ENCODE data around the gene FARP2. TPM values are rescaled to one million over a fixed set of nuclear protein-coding genes. Genes with fewer than 3 reads are reported as not detected.

Gene FARP2
- total RNA-seq, 1 experiment from 2014 or later, result 17.0 TPM

- DNase-seq (ENCODE audit: low read depth), result no peak
Measured at GRCh38 chr2:241530571-241530970, 174.5 kb downstream of the FARP2 start.

GRCh38 chr2:241531161-241531722 is 175.2 kb downstream of the FARP2 start:
- DNase-seq (ENCODE audit: low read depth), result no peak

- no peak for DNase-seq (ENCODE audit: low read depth)
Measured at GRCh38 chr2:241532168-241532567, 176.1 kb downstream of the FARP2 start.

GRCh38 chr2:241532733-241533601 is 176.9 kb downstream of the FARP2 start:
- no peak for DNase-seq (ENCODE audit: low read depth)

- DNase-seq (ENCODE audit: low read depth), result no peak
Measured at GRCh38 chr2:241534293-241534692, 178.2 kb downstream of the FARP2 start.

- no peak for DNase-seq (ENCODE audit: low read depth)
Measured at GRCh38 chr2:241534701-241535375, 178.8 kb downstream of the FARP2 start.

- DNase-seq (ENCODE audit: low read depth), result no peak
Measured at GRCh38 chr2:241535871-241536655, 180.0 kb downstream of the FARP2 start.

- no peak for DNase-seq (ENCODE audit: low read depth)
Measured at GRCh38 chr2:241538838-241539615, 182.9 kb downstream of the FARP2 start.

- no peak for DNase-seq (ENCODE audit: low read depth)
Measured at GRCh38 chr2:241539616-241540374, 183.7 kb downstream of the FARP2 start.

GRCh38 chr2:241540401-241540770 is 184.3 kb downstream of the FARP2 start:
- DNase-seq (ENCODE audit: low read depth), result peak; percentile 54

GRCh38 chr2:241540771-241541561 is 184.9 kb downstream of the FARP2 start:
- peak; percentile 26 for DNase-seq (ENCODE audit: low read depth)

- DNase-seq (ENCODE audit: low read depth), result no peak
Measured at GRCh38 chr2:241541564-241542277, 185.6 kb downstream of the FARP2 start.

- no peak for DNase-seq (ENCODE audit: low read depth)
Measured at GRCh38 chr2:241542278-241542605, 186.2 kb downstream of the FARP2 start.

Other genes with a start within 250 kb of the FARP2 start
- 5.8 and 9.6 TPM in 2 replicates for gene PASK, start 206.8 kb upstream of the FARP2 start, total RNA-seq (2014; rRNA removed; shearing (Covaris generic))
- 59.2 and 60.7 TPM in 2 replicates for gene PPP1R7, start 205.8 kb upstream of the FARP2 start, total RNA-seq (2014; rRNA removed; shearing (Covaris generic))
- 0.62 and 0.76 TPM in 2 replicates for gene ANO7, start 167.6 kb upstream of the FARP2 start, total RNA-seq (2014; rRNA removed; shearing (Covaris generic))
- 233 and 426 TPM in 2 replicates for gene HDLBP, start 40.6 kb upstream of the FARP2 start, total RNA-seq (2014; rRNA removed; shearing (Covaris generic))
- 234 and 310 TPM in 2 replicates for gene SEPTIN2, start 40.4 kb upstream of the FARP2 start, total RNA-seq (2014; rRNA removed; shearing (Covaris generic))
- 110 and 133 TPM in 2 replicates for gene STK25, start 152.3 kb downstream of the FARP2 start, total RNA-seq (2014; rRNA removed; shearing (Covaris generic))
- gene BOK, start 202.5 kb downstream of the FARP2 start, total RNA-seq (2014; rRNA removed; shearing (Covaris generic)), result 3.9 and 11.7 TPM in 2 replicates

All from M059J (cell line).